HG03432 (cell line): Measurements from ENCODE around the gene ADPGK.

Experiments used
- ATAC-seq: cut with Tn5 transposase; IDR thresholded peaks from one replicate; pipeline ENCODE4 v1.9.1; 2021; ENCODE audit warnings: mild to moderate bottlenecking, moderate library complexity; ENCODE audit not compliant: unreplicated experiment

ADPGK gene

DNA sequence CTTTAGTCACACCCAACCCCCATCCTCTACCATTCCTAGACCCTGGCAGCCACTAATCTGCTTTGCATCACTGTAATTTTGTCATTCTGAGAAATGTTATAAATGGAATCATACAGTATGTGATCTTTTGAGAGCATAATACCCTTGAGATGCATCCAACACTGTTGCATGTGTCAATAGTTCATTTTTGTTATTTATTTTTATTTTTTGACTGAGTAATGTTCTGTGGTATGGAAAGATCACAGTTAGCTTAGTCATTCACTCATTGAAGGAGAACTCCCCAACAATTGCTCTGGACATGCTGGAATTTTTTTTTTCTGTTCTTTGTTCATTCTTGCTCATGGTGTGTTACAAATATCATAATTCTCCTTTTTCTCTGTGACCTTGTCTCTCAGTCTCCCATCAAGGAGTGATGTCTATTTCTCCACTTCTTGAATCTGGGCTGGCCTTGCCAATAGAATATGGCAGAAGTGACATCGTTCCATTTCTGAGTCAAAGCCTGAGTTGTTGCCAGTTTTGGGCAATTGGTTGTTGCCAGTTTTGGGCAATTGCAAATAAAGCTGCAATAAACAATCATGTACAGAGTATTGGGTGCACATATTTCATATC lies 6.8 kb upstream of the ADPGK start:
- no peak for ATAC-seq

DNA sequence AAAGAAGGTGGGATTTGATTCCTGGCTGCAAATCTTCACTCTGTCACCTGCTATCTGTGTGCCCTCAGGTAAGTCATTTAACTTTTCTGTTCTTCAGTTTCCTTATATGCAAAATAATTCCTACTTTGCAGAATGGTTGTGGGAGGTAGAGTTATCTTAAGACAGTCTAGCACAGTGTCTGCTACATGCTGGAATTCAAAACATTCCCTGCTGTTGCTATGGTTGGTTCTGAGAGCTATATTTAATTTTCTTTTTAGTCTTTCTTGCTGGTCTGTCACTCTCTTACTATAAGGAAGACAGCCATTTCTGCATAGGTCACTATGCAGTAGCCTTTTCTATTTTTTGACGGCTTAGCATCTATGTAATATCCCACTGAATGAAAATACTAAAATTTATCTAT lies 4.0 kb upstream of the ADPGK start:
- ATAC-seq, result no peak

GRCh38 chr15:72786676-72787345 lies 3.3 kb upstream of the ADPGK start:
- ATAC-seq, result no peak

DNA sequence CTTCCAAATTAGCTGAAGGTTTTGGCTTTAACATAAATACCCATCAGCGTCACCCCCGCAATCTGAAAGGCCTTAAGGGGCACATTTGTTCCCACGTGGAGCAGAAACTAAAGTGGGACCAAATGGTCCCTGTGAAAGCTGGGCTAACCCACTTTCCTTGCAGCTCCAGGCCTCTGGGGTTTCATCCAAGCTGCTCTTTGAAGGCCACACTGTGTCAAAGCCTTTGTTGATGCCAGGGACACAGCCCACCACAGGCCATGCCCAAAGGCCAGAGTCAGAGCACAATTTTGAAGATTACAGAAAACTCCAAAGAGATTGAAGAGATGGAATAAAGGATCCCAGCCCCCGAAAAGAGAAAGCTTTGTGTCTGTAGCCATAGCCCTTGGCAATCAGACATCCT lies 2.7 kb upstream of the ADPGK start:
- ATAC-seq, result no peak

GRCh38 chr15:72785841-72786240 lies 2.3 kb upstream of the ADPGK start:
- ATAC-seq, result no peak

- no peak for ATAC-seq
These were observed 1.9 kb upstream of the ADPGK start for GRCh38 chr15:72785432-72785831.

GRCh38 chr15:72784456-72784876 lies 908 bp upstream of the ADPGK start:
- ATAC-seq, result no peak

- peak; percentile 44 for ATAC-seq
These were observed 436 bp downstream of the ADPGK start for GRCh38 chr15:72783004-72783639.

DNA sequence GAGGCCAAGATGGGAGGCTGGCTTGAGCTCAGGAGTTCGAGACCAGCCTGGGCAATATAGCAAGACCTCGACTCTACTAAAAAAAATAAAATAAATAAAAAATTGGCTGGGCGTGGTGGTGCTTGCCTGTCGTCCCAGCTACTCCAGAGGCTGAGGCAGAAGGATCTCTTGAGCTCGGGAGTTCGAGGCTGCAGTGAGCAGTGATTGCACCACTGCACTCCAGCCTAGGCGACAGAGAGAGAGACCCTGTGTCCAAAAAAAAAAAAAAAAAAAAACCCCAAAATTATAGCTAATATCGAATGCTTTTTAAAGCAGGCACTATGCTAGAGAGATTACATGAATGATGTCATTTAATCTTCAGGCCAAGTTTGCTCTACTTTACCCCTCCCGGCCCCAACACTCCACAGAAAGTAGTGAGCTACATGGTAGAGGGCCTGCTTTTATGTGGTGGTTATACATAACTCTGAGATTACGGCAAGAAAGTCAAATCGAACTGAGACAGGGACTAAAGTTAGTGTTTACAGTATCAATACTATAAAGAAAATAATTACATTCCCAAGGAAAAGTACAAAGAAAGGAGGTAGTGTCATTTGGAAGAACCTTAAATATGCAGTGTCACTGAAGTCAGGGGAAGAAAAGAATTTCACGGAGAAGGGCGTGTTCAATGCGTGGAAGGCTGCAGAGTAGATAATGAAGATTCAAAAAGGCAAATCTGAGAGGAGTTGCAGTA lies 1.1 kb downstream of the ADPGK start:
- ATAC-seq, result no peak

DNA sequence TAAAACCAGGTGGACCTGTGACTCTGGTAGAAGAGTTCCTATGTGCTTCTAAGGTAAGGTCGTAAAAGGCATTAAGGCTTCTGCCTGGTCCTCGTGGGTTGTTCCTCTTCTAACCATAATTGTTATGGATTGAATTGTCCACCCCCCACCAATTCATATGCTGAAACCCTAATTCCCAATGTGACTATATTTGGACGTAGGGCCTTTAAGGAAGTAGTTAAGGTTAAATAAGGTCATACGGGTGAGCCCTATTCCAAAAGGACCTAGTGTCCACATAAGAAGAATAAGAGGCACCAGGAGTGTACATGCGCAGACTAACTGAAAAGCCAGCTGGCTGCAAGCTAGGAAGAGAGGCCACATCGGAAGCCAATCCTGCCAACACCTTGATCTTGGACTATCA lies 1.9 kb downstream of the ADPGK start:
- no peak for ATAC-seq

GRCh38 chr15:72778796-72779195 lies 4.8 kb downstream of the ADPGK start:
- no peak for ATAC-seq

DNA sequence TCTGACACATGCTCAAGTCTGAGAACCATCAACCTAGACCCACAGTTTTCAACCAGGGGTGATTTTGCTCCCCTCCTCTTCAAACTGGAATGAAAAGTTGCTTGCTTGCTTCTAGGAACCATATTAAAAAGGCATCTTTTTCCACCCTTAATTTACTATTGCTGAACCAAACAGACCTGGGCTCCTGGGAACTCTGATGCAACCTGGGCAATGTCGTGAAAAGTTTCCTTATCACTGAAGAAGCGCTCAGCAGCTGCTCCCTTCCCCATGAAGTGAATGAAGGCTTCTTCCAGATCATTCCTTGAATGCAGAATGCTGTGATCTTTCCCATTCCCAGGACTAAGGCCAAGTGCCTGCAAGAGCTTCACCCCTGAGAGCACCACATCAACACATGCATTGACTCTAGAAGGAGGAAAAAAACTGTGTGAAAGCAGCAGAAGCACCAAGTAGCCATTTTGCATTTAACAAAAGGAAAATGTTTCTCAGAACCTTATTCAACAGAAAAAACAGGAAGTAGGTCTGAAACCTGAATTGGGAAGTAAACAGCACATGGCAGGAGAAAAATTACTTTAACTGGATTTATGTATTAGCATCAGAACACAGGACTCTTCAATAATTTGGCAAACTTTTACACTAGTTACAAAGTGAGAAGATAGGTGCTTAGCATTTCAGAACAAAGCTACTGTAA lies 8.7 kb downstream of the ADPGK start:
- ATAC-seq, result no peak

DNA sequence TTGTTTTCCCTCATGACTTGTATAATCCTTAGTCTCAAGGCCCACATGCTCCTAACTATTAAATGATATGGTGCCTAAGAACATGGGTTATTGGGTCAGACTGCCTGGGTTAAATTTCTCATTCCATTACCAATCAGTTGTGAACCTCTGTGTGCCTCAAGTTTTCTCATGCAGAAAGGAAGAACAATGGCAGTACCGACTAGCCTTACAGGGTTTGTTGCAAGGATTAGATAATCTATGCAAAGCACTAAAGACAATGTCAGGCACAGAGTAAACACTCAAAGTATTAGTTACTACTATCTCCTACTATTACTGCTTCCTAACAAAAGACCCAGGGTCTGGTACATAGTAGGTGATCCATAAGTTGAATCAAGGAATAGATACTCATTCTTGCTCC lies 12.2 kb downstream of the ADPGK start:
- no peak for ATAC-seq

GRCh38 chr15:72770673-72771328 lies 12.8 kb downstream of the ADPGK start:
- no peak for ATAC-seq

DNA sequence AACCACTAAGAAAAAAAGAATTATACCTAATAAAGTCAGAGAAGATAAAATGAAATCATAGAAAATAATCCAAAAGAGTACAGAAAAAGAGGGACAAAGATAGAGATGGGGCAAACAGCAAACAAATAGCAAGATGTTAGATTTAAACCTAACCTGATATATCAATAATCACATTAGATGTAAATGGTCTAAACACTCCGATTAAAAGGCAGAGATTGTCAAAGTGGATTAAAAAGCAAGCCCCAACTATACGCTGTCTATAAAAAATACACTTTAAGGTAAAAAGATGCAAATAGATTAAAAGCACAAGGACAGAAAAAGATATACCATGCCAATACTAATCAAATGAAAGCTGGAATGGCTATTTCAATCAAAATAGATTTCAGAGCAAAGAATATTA lies 16.8 kb downstream of the ADPGK start:
- no peak for ATAC-seq

DNA sequence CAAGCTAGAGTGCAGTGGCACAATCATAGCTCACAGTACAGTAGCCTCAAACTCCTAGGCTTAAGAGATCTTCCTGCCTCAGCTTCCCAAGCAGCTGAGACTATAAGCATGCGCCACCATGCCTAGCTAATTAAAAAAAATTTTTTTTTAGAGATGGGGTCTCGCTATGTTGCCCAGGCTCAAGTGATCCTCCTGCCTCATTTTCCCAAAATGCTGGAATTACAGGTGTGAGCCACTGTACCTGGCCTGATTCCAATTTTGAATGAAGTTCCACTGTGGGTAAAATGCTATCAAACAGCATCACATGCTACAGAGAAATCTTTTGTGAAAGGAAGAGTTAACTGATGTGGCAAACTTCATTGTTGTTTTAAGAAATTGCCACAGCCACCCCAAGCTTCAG lies 17.5 kb downstream of the ADPGK start:
- ATAC-seq, result no peak

DNA sequence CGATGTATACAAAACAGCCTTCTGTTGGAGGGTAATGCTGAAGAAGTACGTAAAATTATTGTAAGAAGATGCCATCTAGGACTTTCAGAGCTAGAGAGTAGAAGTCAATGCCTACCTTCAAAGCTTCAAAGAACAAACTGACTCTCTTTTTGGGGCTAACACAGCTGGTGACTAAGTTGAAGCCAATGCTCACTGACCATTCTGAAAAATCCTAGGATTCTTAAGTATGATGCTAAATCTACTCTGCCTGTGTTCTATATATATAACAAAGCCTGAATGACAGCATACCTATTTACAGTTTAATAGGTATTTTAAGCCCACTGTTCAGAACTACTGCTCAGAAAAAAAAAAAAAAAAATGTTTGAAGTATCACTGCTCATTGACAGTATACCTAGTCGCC lies 18.9 kb downstream of the ADPGK start:
- ATAC-seq, result no peak

DNA sequence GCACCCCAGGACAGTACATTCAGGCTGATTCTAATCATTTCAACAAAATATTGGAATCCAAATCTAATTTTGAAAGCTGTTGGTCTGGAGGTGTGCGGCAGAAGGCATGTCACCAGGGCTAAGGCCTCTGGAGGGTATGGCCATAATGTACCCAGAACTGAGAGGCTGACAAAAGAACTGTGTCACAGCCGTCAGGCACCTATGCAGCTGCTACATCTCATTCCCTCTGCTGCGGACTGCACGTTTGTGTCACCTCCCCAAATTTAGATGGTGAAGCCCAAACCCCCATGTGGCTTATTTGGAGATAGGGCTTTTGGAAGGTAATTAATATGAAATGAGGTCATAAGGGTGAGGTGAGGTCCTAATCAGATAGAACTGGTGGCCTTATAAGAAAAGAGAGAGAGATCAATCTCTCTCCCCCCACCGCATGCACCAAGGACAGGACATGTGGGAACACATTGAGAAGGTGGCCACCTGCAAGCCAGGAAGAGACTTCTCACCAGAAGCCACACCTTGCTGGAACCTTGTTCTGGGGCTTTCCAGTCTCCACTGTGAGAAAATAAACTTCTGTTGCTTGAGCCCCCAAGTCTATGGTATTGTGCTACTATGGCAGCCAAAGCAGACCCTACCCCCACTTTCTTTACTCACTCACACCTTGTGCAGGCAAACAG lies 22.8 kb downstream of the ADPGK start:
- no peak for ATAC-seq

DNA sequence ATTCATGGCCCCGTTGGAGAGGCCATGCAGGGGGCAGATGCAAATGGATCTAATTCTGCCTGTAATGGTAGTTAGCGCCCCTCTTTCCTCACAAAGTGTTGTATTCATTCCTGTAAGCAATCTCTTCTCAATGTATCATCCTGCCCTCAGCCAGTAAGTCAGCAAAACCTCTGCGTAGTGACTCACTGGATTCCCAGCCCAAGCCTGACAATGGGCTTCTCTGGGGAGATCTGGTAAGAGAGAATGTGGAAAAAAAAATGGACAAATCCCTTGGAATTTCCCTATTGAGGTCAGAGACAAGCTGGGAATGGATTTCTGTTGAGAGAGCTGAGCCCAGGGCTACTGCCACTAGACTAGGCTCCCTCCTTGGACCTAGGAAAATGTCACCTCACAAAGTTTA lies 25.4 kb downstream of the ADPGK start:
- no peak for ATAC-seq

- no peak for ATAC-seq
These were observed 29.5 kb downstream of the ADPGK start for GRCh38 chr15:72754096-72754495.
